HEK293 (cell line): ENCODE measurements around the gene ACTA1.

Experiments
- CTCF ChIA-PET: fragments of 350-600 bp; formaldehyde crosslinking; extraction: SDS; loops from one replicate; lab custom pipeline; 2021; ENCODE audit warnings: antibody characterized with exemption; lab: Yijun Ruan, JAX
- POLR2A ChIA-PET: fragments of 300-600 bp; formaldehyde crosslinking; extraction: SDS; loops from one replicate; lab custom pipeline; 2020; ENCODE audit warnings: antibody characterized with exemption, inconsistent platforms; lab: Yijun Ruan, JAX
- H3K27ac ChIP-seq: fragments of 200-500 bp; sonication (Bioruptor generic); 2 replicates; pipeline ENCODE4 v1.5.1; 2014; ENCODE audit warnings: low read depth, low read length, control low read depth, inconsistent platforms; ENCODE audit errors: extremely low read depth
- H3K36me3 ChIP-seq, 2 experiments: fragments of 200-500 bp in 1 of 2; sonication (Bioruptor generic) in 1 of 2; 1 replicate in 1 of 2; 2 replicates in 1 of 2; pipeline ENCODE4 v1.5.1; 2014 to 2017; ENCODE audit warnings: inconsistent platforms in 2 of 2, low read length in 2 of 2; ENCODE audit not compliant: control insufficient read depth in 2 of 2, insufficient read depth in 1 of 2
- H3K4me1 ChIP-seq: fragments of 200-500 bp; sonication (Bioruptor generic); 2 replicates; pipeline ENCODE4 v1.5.1; 2014; ENCODE audit warnings: mild to moderate bottlenecking, low read length, inconsistent platforms; ENCODE audit not compliant: control insufficient read depth, insufficient read depth
- H3K4me3 ChIP-seq: 2 replicates; pipeline ENCODE4 v1.5.1; 2011; ENCODE audit warnings: low read depth, mild to moderate bottlenecking, control low read depth, low read length, moderate library complexity
- H3K9me3 ChIP-seq: fragments of 200-500 bp; sonication (Bioruptor generic); 2 replicates; pipeline ENCODE4 v1.5.1; 2014; ENCODE audit warnings: low read depth, low read length, inconsistent platforms; ENCODE audit not compliant: control insufficient read depth, insufficient read depth
- BCL11B ChIP-seq: fragments of 450-650 bp; formaldehyde crosslinking; IDR thresholded peaks from 2 replicates; pipeline ENCODE4 v1.5.1; 2016; ENCODE audit warnings: low read depth, missing biosample characterization, missing genetic modification characterization
- SCRT2 ChIP-seq: fragments of 450-650 bp; formaldehyde crosslinking; IDR thresholded peaks from 2 replicates; pipeline ENCODE4 v1.5.1; 2016; ENCODE audit warnings: missing biosample characterization, missing genetic modification characterization
- ZBTB21 ChIP-seq: fragments of 450-650 bp; formaldehyde crosslinking; IDR thresholded peaks from 2 replicates; pipeline ENCODE4 v1.5.1; 2017; ENCODE audit warnings: missing biosample characterization, missing genetic modification characterization
- ZNF155 ChIP-seq: fragments of 450-650 bp; formaldehyde crosslinking; IDR thresholded peaks from 2 replicates; pipeline ENCODE4 v1.5.1; 2016; ENCODE audit warnings: missing biosample characterization, missing genetic modification characterization
- ZNF157 ChIP-seq: fragments of 450-650 bp; formaldehyde crosslinking; IDR thresholded peaks from 2 replicates; pipeline ENCODE4 v1.5.1; 2016; ENCODE audit warnings: missing biosample characterization, missing genetic modification characterization
- ZNF266 ChIP-seq: fragments of 450-650 bp; formaldehyde crosslinking; IDR thresholded peaks from 2 replicates; pipeline ENCODE4 v1.5.1; 2016; ENCODE audit warnings: missing biosample characterization, missing genetic modification characterization, low read depth
- ZNF513 ChIP-seq: fragments of 450-650 bp; IDR thresholded peaks from 2 replicates; pipeline ENCODE4 v1.5.1; 2018; ENCODE audit warnings: missing biosample characterization, missing genetic modification characterization
- ZNF580 ChIP-seq: fragments of 450-650 bp; formaldehyde crosslinking; IDR thresholded peaks from 2 replicates; pipeline ENCODE4 v1.5.1; 2016; ENCODE audit warnings: missing biosample characterization, missing genetic modification characterization
- ZNF670 ChIP-seq: fragments of 450-650 bp; formaldehyde crosslinking; IDR thresholded peaks from 2 replicates; pipeline ENCODE4 v1.5.1; 2016; ENCODE audit warnings: missing biosample characterization, missing genetic modification characterization, low read depth
- ZNF677 ChIP-seq: fragments of 450-650 bp; IDR thresholded peaks from 2 replicates; pipeline ENCODE4 v1.5.0; 2018; ENCODE audit warnings: missing biosample characterization, mild to moderate bottlenecking, missing genetic modification characterization, moderate library complexity
- TF ChIP-seq, protein P1 (sequence below): fragments of 450-650 bp; formaldehyde crosslinking; IDR thresholded peaks from 2 replicates; pipeline ENCODE4 v1.5.1; 2016; ENCODE audit warnings: missing biosample characterization, missing genetic modification characterization
- TF ChIP-seq, protein P2 (sequence below): fragments of 450-650 bp; formaldehyde crosslinking; IDR thresholded peaks from 2 replicates; pipeline ENCODE4 v1.5.1; 2016; ENCODE audit warnings: missing biosample characterization, missing genetic modification characterization
- TF ChIP-seq, protein P3 (sequence below): fragments of 450-650 bp; formaldehyde crosslinking; IDR thresholded peaks from 2 replicates; pipeline ENCODE4 v1.5.1; 2016; ENCODE audit warnings: missing biosample characterization, missing genetic modification characterization
- TF ChIP-seq, protein P4 (sequence below): fragments of 450-650 bp; formaldehyde crosslinking; IDR thresholded peaks from 2 replicates; pipeline ENCODE4 v1.5.1; 2017; ENCODE audit warnings: missing biosample characterization, missing genetic modification characterization

Gene ACTA1

DNA sequence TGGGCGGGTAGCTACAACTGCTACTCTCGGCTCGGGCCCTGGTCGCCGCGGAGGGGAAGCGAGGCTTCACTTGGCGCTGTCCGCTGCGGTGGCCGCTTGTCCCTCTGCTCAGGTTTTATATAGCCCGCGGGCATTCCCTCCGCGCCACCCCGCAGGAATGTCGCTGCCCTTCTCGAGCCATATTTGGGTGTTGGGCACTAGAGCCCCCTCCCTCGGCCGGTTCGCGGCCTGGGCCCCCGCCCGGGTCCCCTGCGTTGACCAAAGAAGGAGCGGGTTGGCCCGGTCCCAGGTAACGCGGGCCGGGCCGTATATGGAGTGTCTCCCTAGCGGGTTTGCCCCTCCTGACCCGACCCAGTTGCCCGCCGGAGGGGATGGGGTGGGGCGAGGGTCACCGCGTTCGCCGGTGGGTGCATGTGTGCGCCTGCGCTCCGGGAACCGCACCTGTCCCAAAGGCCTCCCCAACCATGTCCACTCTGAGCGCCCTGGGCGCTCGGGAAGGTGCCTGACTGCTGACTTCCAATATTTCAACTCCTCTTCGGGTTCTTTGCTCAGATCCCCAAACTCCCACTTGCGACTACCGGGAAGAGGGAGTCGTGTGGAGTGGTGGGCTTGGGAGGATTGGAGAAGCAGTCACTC, at the start of gene ACTA1:
ACTA1 (minus strand) TSS at position 90 of the 636 bp plus-strand sequence. CDS start 979 bp downstream, outside the sequence.
- CTCF ChIA-PET, result no interaction called here
- no peaks in the 10 kb centered on the region for H3K9me3 ChIP-seq
- TF ChIP-seq ZNF580 (no peak), ZNF670 (tag by site-specific recombination) (no peak), SCRT2 (no peak), ZNF677 (no peak), ZNF157 (no peak), ZBTB21 (no peak), ZNF266 (tag by site-specific recombination) (no peak), BCL11B (tag by site-specific recombination) (no peak), ZNF513 (no peak)
- TF ChIP-seq, protein P1, sequence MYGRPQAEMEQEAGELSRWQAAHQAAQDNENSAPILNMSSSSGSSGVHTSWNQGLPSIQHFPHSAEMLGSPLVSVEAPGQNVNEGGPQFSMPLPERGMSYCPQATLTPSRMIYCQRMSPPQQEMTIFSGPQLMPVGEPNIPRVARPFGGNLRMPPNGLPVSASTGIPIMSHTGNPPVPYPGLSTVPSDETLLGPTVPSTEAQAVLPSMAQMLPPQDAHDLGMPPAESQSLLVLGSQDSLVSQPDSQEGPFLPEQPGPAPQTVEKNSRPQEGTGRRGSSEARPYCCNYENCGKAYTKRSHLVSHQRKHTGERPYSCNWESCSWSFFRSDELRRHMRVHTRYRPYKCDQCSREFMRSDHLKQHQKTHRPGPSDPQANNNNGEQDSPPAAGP (tag by site-specific recombination), result no peak
- TF ChIP-seq, protein P2, sequence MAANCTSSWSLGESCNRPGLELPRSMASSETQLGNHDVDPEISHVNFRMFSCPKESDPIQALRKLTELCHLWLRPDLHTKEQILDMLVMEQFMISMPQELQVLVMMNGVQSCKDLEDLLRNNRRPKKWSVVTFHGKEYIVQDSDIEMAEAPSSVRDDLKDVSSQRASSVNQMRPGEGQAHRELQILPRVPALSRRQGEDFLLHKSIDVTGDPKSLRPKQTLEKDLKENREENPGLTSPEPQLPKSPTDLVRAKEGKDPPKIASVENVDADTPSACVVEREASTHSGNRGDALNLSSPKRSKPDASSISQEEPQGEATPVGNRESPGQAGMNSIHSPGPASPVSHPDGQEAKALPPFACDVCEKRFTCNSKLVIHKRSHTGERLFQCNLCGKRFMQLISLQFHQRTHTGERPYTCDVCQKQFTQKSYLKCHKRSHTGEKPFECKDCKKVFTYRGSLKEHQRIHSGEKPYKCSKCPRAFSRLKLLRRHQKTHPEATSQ (tag by site-specific recombination), result no peak
- TF ChIP-seq, protein P3, sequence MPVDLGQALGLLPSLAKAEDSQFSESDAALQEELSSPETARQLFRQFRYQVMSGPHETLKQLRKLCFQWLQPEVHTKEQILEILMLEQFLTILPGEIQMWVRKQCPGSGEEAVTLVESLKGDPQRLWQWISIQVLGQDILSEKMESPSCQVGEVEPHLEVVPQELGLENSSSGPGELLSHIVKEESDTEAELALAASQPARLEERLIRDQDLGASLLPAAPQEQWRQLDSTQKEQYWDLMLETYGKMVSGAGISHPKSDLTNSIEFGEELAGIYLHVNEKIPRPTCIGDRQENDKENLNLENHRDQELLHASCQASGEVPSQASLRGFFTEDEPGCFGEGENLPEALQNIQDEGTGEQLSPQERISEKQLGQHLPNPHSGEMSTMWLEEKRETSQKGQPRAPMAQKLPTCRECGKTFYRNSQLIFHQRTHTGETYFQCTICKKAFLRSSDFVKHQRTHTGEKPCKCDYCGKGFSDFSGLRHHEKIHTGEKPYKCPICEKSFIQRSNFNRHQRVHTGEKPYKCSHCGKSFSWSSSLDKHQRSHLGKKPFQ (tag by site-specific recombination), result no peak
- TF ChIP-seq, protein P4, sequence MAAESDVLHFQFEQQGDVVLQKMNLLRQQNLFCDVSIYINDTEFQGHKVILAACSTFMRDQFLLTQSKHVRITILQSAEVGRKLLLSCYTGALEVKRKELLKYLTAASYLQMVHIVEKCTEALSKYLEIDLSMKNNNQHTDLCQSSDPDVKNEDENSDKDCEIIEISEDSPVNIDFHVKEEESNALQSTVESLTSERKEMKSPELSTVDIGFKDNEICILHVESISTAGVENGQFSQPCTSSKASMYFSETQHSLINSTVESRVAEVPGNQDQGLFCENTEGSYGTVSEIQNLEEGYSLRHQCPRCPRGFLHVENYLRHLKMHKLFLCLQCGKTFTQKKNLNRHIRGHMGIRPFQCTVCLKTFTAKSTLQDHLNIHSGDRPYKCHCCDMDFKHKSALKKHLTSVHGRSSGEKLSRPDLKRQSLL (tag by site-specific recombination), result no peak
- POLR2A ChIA-PET, result no interaction called here
- H3K27ac ChIP-seq, result no peak within 1 kb of the TSS
- H3K36me3 ChIP-seq, result peaks cover 3 to 10% of the 10 kb centered on the region in 2 experiments
- no peak within 1 kb of the TSS for H3K4me3 ChIP-seq
- H3K4me1 ChIP-seq, result no peaks in the 10 kb centered on the region

- Histone ChIP-seq H3K9me3 (no peaks in the 10 kb centered on the region), H3K27ac (no peak overlapping the region), H3K4me1 (no peaks in the 10 kb centered on the region), H3K4me3 (no peak overlapping the region), H3K36me3 (peaks cover 69 to 93% of the 10 kb centered on the region in 2 experiments)
- ChIA-PET CTCF (interaction anchor here (0.6 to 7.9 kb wide), 44 partner anchors 9 to 818 kb away, joined by 3 to 138 read pairs (median 4); no protein-coding TSS in a partner anchor), POLR2A (no interaction called here)
- TF ChIP-seq ZNF155 (tag by site-specific recombination), result no peak
Observed at GRCh38 chr1:229482511-229482910, 48.6 kb upstream of the ACTA1 start.
